GM21367 (cell line): ENCODE data around the gene RPL12.

Experiments used
- ATAC-seq: cut with Tn5 transposase; IDR thresholded peaks from one replicate; pipeline ENCODE4 v1.9.1; 2021; ENCODE audit not compliant: unreplicated experiment

RPL12 gene

GRCh38 chr9:127405344-127406125, 45.7 kb downstream of the RPL12 start:
- no peak for ATAC-seq

DNA sequence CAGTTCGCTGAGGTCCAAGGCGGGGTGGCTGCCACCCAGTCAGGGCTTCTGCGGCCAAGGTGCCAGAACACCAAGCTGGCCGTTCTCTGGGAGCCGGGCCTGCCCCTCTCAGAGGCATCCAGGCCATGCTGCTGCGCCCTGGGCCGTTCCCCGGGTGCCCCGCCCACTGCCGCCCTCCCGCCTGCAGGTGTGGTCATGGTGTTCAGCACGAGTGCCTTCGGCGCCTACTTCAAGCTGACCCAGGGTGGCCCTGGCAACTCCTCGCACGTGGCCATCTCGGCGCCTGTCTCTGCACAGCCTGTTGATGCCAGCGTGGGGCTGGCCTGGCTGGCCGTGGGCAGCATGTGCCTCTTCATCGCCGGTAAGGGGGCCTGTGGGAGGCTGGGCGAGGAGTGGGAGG, 46.6 kb downstream of the RPL12 start:
- no peak for ATAC-seq

DNA sequence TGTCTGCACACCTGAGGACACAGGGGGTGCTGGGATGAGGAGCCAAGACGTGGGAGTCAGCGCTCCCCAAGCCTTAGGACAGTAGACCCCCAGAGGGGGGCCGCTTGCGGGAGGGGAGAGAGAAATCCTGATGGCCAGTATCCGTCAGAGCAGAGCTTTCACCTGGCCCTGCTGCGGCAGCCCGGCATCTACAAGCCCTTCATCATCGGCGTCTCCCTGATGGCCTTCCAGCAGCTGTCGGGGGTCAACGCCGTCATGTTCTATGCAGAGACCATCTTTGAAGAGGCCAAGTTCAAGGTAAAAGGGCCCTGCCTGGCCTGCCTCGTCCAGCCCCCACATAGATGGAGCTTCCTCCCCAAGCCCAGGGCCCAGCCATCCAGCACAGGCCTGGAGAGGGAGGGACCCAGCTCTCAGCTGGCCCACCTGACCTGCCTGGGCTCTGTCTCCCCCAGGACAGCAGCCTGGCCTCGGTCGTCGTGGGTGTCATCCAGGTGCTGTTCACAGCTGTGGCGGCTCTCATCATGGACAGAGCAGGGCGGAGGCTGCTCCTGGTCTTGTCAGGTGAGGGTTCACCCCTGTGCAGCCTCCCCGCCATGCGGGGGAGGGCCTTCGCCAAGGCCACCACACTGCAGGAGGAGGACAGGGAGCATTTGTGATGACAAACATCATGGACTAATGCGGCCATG, 47.6 kb downstream of the RPL12 start:
- no peak for ATAC-seq

DNA sequence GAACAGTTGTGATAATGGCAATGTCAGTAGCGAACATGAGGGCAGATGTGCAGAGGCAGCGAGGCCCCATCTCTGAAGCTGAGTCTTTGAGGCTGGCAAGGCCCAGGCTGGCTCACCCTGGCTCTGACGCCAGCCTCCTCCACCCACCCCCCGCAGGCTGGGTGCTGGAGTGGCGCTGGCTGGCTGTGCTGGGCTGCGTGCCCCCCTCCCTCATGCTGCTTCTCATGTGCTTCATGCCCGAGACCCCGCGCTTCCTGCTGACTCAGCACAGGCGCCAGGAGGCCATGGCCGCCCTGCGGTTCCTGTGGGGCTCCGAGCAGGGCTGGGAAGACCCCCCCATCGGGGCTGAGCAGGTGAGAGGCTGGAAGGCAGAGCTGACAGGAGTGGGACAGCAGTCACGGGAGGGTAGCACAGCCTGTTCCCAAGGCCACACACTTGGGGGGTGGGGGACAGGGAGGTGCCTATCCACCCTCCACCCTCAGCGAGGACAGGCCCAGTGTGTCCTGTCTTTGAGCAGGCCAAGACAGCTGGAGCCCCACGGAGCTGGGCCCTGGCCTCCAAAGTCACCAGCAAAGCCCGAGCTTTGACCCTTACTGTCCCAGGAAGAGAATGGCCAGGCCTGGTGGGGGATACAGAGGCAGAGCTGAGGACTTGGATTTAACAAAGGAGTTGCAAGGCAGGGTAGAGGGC, 48.7 kb downstream of the RPL12 start:
- ATAC-seq: no peak

DNA sequence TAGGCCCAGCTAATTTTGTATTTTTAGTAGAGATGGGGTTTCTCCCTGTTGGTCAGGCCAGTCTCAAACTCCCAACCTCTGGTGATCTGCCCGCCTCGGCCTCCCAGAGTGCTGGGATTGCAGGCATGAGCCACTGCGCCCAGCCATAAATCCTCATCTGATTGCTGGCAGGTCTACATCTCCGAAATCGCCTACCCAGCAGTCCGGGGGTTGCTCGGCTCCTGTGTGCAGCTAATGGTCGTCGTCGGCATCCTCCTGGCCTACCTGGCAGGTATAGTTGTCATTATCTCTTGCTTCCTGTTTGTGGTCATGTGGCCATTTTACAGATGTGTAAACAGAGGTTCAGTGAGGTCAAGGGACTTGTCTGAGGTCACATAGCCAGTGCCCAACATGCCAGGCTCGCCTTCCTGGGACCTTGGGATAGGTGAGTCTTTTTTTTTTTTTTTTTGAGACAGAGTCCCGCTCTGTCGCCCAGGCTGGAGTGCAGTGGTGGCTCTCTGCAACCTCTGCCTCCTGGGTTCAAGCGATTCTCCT, 51.4 kb downstream of the RPL12 start:
- no peak for ATAC-seq

DNA sequence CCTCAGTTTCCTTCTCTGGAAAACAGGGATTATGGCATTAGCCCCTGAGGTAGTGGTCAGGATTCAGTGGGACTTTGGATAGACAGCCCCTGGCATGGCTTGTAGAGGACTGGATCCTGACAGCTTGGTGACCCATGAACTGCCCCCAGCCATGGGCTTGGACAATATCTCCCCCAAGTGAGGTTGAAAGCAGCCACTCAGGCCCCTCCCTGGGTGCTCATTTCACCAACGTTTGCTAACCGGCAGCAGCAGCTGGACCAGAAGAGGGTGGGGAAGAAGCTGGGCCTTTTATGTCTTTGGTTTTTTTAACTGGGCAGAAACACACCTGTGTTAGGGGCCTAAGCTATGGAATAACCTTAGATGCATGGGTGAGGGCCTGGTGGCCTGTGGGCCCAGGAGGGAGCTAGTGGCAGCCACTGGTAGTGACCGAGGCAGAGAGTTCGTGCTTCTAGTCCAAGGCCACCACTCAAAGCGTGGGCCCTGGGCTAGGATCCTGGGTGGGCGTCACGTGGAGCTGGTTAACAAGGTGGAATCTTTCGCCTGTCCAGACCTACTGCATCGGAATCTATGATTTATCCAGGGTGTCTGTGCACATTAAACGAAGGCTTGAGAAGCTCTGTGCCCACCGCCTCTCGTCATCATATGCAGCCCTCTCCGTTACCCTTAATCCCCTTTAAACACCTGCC, 52.3 kb downstream of the RPL12 start:
- ATAC-seq: no peak

DNA sequence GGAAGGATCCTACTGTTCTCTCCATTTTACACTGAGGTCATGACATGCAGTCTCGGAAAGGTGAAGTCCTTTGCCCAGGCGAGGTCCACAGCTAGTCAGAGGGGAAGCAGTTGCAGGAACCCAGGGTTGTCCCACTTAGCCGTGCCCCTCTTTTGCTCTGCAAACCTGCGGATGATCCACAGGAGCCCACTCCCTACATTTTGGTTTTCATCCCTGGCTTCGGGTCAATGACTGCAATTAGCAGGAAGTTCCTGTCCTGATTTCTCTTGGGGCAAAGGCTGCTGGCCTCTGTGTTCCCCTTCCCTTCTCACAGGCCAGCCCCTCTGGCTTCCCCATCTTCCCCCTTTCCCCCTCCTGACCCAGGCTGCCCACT, 52.9 kb downstream of the RPL12 start:
- no peak for ATAC-seq
